ENCODE measurements around the gene AKT1S1. TPM values are rescaled to one million over a fixed set of nuclear protein-coding genes. Genes with fewer than 3 reads are reported as not detected.
"Not testable (repeated sequence)": the region's sequence is repeated elsewhere in the genome, so short reads cannot be mapped to it uniquely, and the experiment has no call there.

Gene AKT1S1
- total and polyA plus RNA-seq, 2 donors from 2014 or later: 33.7 to 47.2 TPM

DNA sequence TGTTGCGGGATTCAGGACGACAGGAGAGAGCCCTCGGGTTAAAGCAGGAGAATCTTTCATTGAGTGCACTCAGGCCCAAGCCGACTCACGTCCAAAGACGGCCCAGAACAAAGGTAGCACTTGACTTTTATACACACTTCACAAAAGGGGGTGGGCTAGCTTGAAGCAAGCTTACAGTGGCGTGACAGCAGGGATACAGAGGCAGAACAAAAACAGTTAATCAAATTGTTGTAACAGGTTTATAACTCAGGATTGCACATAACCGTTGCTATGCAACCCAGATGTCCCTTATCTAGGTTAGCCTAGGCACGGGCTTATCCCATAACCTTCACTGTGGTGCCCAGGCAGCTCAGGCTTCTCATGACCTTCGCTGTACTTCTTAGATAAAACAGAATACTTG is 57.0 kb downstream of the AKT1S1 start:
- H3K4me1 ChIP-seq (ENCODE audit: control insufficient read depth in 2 of 3, insufficient read depth in 2 of 3, low read depth in 1 of 3, low read length in 3 of 3): peaks cover 0 to 10% (median 0%) of the 10 kb centered on the region in 3 donors
- FAIRE-seq (no peak), DNase-seq (peak in 1 of 5 donors; percentile 55)
- TF ChIP-seq, protein P1, sequence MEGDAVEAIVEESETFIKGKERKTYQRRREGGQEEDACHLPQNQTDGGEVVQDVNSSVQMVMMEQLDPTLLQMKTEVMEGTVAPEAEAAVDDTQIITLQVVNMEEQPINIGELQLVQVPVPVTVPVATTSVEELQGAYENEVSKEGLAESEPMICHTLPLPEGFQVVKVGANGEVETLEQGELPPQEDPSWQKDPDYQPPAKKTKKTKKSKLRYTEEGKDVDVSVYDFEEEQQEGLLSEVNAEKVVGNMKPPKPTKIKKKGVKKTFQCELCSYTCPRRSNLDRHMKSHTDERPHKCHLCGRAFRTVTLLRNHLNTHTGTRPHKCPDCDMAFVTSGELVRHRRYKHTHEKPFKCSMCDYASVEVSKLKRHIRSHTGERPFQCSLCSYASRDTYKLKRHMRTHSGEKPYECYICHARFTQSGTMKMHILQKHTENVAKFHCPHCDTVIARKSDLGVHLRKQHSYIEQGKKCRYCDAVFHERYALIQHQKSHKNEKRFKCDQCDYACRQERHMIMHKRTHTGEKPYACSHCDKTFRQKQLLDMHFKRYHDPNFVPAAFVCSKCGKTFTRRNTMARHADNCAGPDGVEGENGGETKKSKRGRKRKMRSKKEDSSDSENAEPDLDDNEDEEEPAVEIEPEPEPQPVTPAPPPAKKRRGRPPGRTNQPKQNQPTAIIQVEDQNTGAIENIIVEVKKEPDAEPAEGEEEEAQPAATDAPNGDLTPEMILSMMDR (IDR thresholded peaks at IDR 0.05; ENCODE audit: borderline replicate concordance, extremely low read depth, insufficient read depth): no peak
- no peak overlapping the region for H3K4me3 ChIP-seq (ENCODE audit: low read length in 3 of 3)
- H3K27me3 ChIP-seq (ENCODE audit: control insufficient read depth, insufficient read depth, low read length): no peaks in the 10 kb centered on the region
- H3K9ac ChIP-seq (ENCODE audit: low read length in 3 of 3): no peak overlapping the region
- intact Hi-C loops (cut with DNase I): no loop called here
- H3K27ac ChIP-seq (ENCODE audit: low read depth in 2 of 2, low read length in 2 of 2): no peak overlapping the region
- no peaks in the 10 kb centered on the region for H3K9me3 ChIP-seq (ENCODE audit: control insufficient read depth in 2 of 3, insufficient read depth in 1 of 3, low read length in 3 of 3)
- H3K36me3 ChIP-seq (ENCODE audit: control insufficient read depth in 2 of 3, insufficient read depth in 3 of 3, low read length in 3 of 3): peaks cover 2 to 18% (median 7%) of the 10 kb centered on the region in 3 donors

DNA sequence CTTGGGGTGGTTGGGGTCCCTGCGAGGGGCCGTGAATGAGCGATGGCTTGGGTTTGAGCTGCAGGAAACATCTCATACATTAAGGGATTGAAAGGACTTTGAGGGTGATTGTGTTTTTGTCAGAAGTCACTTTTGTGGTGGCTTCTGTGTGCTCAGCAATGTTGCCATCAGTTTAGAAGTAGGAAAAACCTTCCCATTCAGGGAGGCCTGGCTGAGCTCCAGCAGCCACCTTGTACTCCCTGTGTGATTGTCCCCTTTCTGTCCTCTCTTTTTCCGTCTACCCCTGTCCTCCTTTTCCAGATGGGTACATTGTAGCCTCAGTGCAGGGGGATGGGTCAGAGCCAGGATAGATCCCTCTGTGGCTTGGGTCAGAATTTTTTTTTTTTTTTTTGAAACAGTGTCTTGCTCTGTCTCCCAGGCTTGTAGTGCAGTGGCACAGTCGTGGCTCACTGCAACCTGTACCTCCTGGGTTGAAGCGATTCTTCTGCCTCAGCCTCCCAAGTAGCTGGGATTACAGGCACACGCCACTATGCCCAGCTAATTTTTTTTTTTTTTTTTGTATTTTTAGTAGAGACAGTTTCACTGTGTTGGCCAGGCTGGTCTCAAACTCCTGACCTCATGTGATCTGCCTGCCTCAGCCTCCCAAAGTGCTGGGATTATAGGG is 57.6 kb downstream of the AKT1S1 start:
- Histone ChIP-seq H3K4me3 (ENCODE audit: low read length in 3 of 3) (peak overlapping the region in 2 of 3 donors; percentile 94 to 97), H3K9ac (ENCODE audit: low read length in 3 of 3) (peak overlapping the region in 1 of 3 donors; percentile 88), H3K4me1 (ENCODE audit: control insufficient read depth in 2 of 3, insufficient read depth in 2 of 3, low read depth in 1 of 3, low read length in 3 of 3) (peaks cover 0 to 10% (median 0%) of the 10 kb centered on the region in 3 donors), H3K36me3 (ENCODE audit: control insufficient read depth in 2 of 3, insufficient read depth in 3 of 3, low read length in 3 of 3) (peaks cover 2 to 13% (median 7%) of the 10 kb centered on the region in 3 donors)
- H3K27ac ChIP-seq (ENCODE audit: low read depth in 2 of 2, low read length in 2 of 2); H3K27me3 ChIP-seq (ENCODE audit: control insufficient read depth, insufficient read depth, low read length); intact Hi-C loops (cut with DNase I); FAIRE-seq; H3K9me3 ChIP-seq (ENCODE audit: control insufficient read depth in 2 of 3, insufficient read depth in 1 of 3, low read length in 3 of 3); DNase-seq: not testable (repeated sequence)

Small RNA genes within 50 kb of the gene (microRNA-seq; reads per million reads assigned to microRNA genes)
- gene MIR4749: not detected
- gene MIR4750: not detected
- gene MIR6800: not detected

Other genes starting within 250 kb of the AKT1S1 start
- 92.3 TPM for gene RRAS, start 237.2 kb downstream of the AKT1S1 start, total RNA-seq
- 140 TPM for gene RRAS, start 237.2 kb downstream of the AKT1S1 start, polyA plus RNA-seq (ENCODE audit: insufficient read depth, low read depth, low replicate concordance)
- 69.0 TPM for gene SCAF1, start 235.1 kb downstream of the AKT1S1 start, total RNA-seq
- gene SCAF1, start 235.1 kb downstream of the AKT1S1 start, polyA plus RNA-seq (ENCODE audit: insufficient read depth, low read depth, low replicate concordance): 18.1 TPM
- 84.9 TPM for gene IRF3, start 211.5 kb downstream of the AKT1S1 start, total RNA-seq
- gene IRF3, start 211.5 kb downstream of the AKT1S1 start, polyA plus RNA-seq (ENCODE audit: insufficient read depth, low read depth, low replicate concordance): 64.5 TPM
- 14.4 TPM for gene BCL2L12, start 211.4 kb downstream of the AKT1S1 start, total RNA-seq
- gene BCL2L12, start 211.4 kb downstream of the AKT1S1 start, polyA plus RNA-seq (ENCODE audit: insufficient read depth, low read depth, low replicate concordance): 13.5 TPM
- 119 TPM for gene PRMT1, start 200.1 kb downstream of the AKT1S1 start, total RNA-seq
- gene PRMT1, start 200.1 kb downstream of the AKT1S1 start, polyA plus RNA-seq (ENCODE audit: insufficient read depth, low read depth, low replicate concordance): 131 TPM
- 2.1 TPM for gene ADM5, start 187.8 kb downstream of the AKT1S1 start, total RNA-seq
- gene ADM5, start 187.8 kb downstream of the AKT1S1 start, polyA plus RNA-seq (ENCODE audit: insufficient read depth, low read depth, low replicate concordance): 0.60 TPM
- 6.0 TPM for gene CPT1C, start 186.2 kb downstream of the AKT1S1 start, total RNA-seq
- gene CPT1C, start 186.2 kb downstream of the AKT1S1 start, polyA plus RNA-seq (ENCODE audit: insufficient read depth, low read depth, low replicate concordance): 2.6 TPM
- gene TSKS, start 114.0 kb downstream of the AKT1S1 start, total RNA-seq: 0.50 TPM
- gene TSKS, start 114.0 kb downstream of the AKT1S1 start, polyA plus RNA-seq (ENCODE audit: insufficient read depth, low read depth, low replicate concordance): 0.47 TPM
- gene AP2A1, start 110.4 kb downstream of the AKT1S1 start, total RNA-seq: 70.0 TPM
- gene AP2A1, start 110.4 kb downstream of the AKT1S1 start, polyA plus RNA-seq (ENCODE audit: insufficient read depth, low read depth, low replicate concordance): 32.0 TPM
- 26.9 TPM for gene FUZ, start 64.1 kb downstream of the AKT1S1 start, total RNA-seq
- gene FUZ, start 64.1 kb downstream of the AKT1S1 start, polyA plus RNA-seq (ENCODE audit: insufficient read depth, low read depth, low replicate concordance): 51.2 TPM
- 53.2 TPM for gene MED25, start 59.1 kb downstream of the AKT1S1 start, total RNA-seq
- gene MED25, start 59.1 kb downstream of the AKT1S1 start, polyA plus RNA-seq (ENCODE audit: insufficient read depth, low read depth, low replicate concordance): 37.3 TPM
- gene PTOV1, start 26.2 kb downstream of the AKT1S1 start, total RNA-seq: 118 TPM
- 235 TPM for gene PTOV1, start 26.2 kb downstream of the AKT1S1 start, polyA plus RNA-seq (ENCODE audit: insufficient read depth, low read depth, low replicate concordance)
- 101 TPM for gene PNKP, start 9.8 kb downstream of the AKT1S1 start, total RNA-seq
- 45.5 TPM for gene PNKP, start 9.8 kb downstream of the AKT1S1 start, polyA plus RNA-seq (ENCODE audit: insufficient read depth, low read depth, low replicate concordance)
- gene TBC1D17, start 347 bp upstream of the AKT1S1 start, total RNA-seq: 43.6 TPM
- 34.8 TPM for gene TBC1D17, start 347 bp upstream of the AKT1S1 start, polyA plus RNA-seq (ENCODE audit: insufficient read depth, low read depth, low replicate concordance)
- gene IL4I1, start 19.5 kb upstream of the AKT1S1 start, total RNA-seq: 12.8 TPM
- gene IL4I1, start 19.5 kb upstream of the AKT1S1 start, polyA plus RNA-seq (ENCODE audit: insufficient read depth, low read depth, low replicate concordance): 0.82 TPM
- 36.4 TPM for gene ATF5, start 51.9 kb upstream of the AKT1S1 start, total RNA-seq
- 22.7 TPM for gene ATF5, start 51.9 kb upstream of the AKT1S1 start, polyA plus RNA-seq (ENCODE audit: insufficient read depth, low read depth, low replicate concordance)
- gene NUP62, start 52.1 kb upstream of the AKT1S1 start, total RNA-seq: 39.0 TPM
- 17.1 TPM for gene NUP62, start 52.1 kb upstream of the AKT1S1 start, polyA plus RNA-seq (ENCODE audit: insufficient read depth, low read depth, low replicate concordance)
- gene SIGLEC11, start 83.8 kb upstream of the AKT1S1 start, total RNA-seq: 1.2 TPM
- gene SIGLEC11, start 83.8 kb upstream of the AKT1S1 start, polyA plus RNA-seq (ENCODE audit: insufficient read depth, low read depth, low replicate concordance): 1.5 TPM
- 53.2 TPM for gene VRK3, start 148.0 kb upstream of the AKT1S1 start, total RNA-seq
- gene VRK3, start 148.0 kb upstream of the AKT1S1 start, polyA plus RNA-seq (ENCODE audit: insufficient read depth, low read depth, low replicate concordance): 69.0 TPM
- gene ZNF473, start 148.7 kb upstream of the AKT1S1 start, total RNA-seq: 10.7 TPM
- gene ZNF473, start 148.7 kb upstream of the AKT1S1 start, polyA plus RNA-seq (ENCODE audit: insufficient read depth, low read depth, low replicate concordance): 2.6 TPM

Data from kidney (tissue), 14 donors.